ENCODE data around the gene ALPG. TPM values are rescaled to one million over a fixed set of nuclear protein-coding genes. Genes with fewer than 3 reads are reported as not detected.
"Not testable (repeated sequence)": the region's sequence is repeated elsewhere in the genome, so short reads cannot be mapped to it uniquely, and the experiment has no call there.

ALPG gene
- total and polyA plus RNA-seq, 2 experiments from 2014 or later, result not detected

DNA sequence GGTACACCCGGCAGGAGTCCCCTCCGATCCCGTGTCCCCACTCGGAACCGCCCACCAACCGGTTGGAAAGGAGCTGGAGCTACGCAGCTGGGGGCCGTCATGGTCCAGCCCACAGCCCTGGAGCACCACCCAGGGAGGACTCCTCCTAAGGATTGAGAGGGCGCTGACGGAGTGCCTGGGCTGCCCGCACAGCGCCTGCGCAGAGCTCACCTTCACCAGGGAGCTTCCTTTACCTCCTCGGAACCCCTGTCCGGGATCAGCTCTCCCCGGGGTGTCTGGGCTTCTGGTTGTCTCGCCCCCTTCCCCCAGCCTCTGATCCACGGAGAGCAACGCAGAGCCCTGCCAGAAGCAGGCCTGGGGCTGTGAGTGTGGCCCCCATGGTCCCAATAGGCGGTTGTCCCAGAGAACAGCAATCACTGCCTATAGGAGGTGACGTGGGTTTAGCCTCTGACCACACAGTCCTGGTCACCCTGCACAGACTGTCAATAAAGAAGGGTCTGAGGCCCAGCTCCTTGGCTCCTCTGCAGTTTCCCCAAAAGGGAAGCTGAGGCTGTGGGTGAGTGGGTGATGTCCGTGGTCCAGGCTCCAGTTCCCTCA lies 14.6 kb downstream of the ALPG start:
- DNase-seq, result no peak
- Histone ChIP-seq H3K4me3 (no peak overlapping the region), H3K4me1 (ENCODE audit: insufficient read depth) (no peaks in the 10 kb centered on the region), H3K79me2 (ENCODE audit: insufficient read depth) (no peaks in the 10 kb centered on the region), H3K27ac (no peak overlapping the region), H4K20me1 (ENCODE audit: insufficient read depth) (no peaks in the 10 kb centered on the region), H3K9me3 (ENCODE audit: low read depth) (no peaks in the 10 kb centered on the region), H3K9me2 (ENCODE audit: insufficient read depth) (no peaks in the 10 kb centered on the region), H3K4me2 (ENCODE audit: unreplicated experiment) (no peak overlapping the region), H2AFZ (no peak overlapping the region), H3K27me3 (replicated peaks; ENCODE audit: insufficient read depth) (peaks cover 76% of the 10 kb centered on the region), H3K9ac (no peak overlapping the region), H3F3A (ENCODE audit: insufficient read depth) (no peaks in the 10 kb centered on the region), H3K36me3 (ENCODE audit: low read depth) (no peaks in the 10 kb centered on the region)
- TF ChIP-seq EZH2phosphoT487 (IDR thresholded peaks at IDR 0.05; ENCODE audit: insufficient read depth, low read depth) (no peak), EZH2 (IDR thresholded peaks at IDR 0.05; ENCODE audit: insufficient read depth, poor library complexity, severe bottlenecking) (no peak)
- 15 to 23% methylated on average over 17 to 21 of the region's 22 CpGs for WGBS, 2 experiments (ENCODE audit: low coverage in 1 of 2, low lambda C conversion rate in 2 of 2, missing lambda C conversion rate in 2 of 2)
- in situ Hi-C loops (cut with MboI), result loop anchor here (10.0 kb wide), 1 partner anchor 516 kb away; no protein-coding TSS in a partner anchor

DNA sequence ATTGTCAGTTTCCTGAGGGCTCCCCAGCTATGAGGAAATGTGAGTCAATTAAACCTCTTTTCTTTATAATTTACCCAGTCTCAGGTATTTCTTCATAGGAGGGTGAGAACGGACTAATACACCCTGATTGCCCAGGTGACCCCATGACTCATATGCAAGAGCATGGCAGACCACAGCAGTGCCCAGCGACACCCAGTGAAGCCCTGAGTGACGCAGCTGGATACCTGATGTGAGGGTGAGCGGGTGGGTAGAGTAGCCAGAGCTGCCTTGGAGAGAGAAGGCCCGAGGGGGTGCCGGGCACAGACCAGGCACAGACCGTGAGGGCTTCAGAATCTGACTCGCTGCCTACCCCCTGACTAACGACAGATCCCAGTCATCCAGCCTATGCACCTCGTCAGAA lies 15.4 kb downstream of the ALPG start:
- WGBS, 2 experiments (ENCODE audit: low coverage in 1 of 2, low lambda C conversion rate in 2 of 2, missing lambda C conversion rate in 2 of 2), result 83 to 88% methylated on average over 10 of the region's 10 CpGs
- Histone ChIP-seq H3K27me3 (replicated peaks; ENCODE audit: insufficient read depth) (peaks cover 78% of the 10 kb centered on the region), H3K4me1 (ENCODE audit: insufficient read depth) (no peaks in the 10 kb centered on the region), H3K4me2 (ENCODE audit: unreplicated experiment) (no peak overlapping the region), H3K9me3 (ENCODE audit: low read depth) (no peaks in the 10 kb centered on the region), H3K9ac (no peak overlapping the region), H2AFZ (no peak overlapping the region), H3F3A (ENCODE audit: insufficient read depth) (no peaks in the 10 kb centered on the region), H3K79me2 (ENCODE audit: insufficient read depth) (no peaks in the 10 kb centered on the region), H3K9me2 (ENCODE audit: insufficient read depth) (no peaks in the 10 kb centered on the region), H3K4me3 (no peak overlapping the region), H3K27ac (no peak overlapping the region), H3K36me3 (ENCODE audit: low read depth) (no peaks in the 10 kb centered on the region), H4K20me1 (ENCODE audit: insufficient read depth) (no peaks in the 10 kb centered on the region)
- in situ Hi-C loops (cut with MboI), result loop anchor here (10.0 kb wide), 1 partner anchor 517 kb away; no protein-coding TSS in a partner anchor
- TF ChIP-seq EZH2phosphoT487 (IDR thresholded peaks at IDR 0.05; ENCODE audit: insufficient read depth, low read depth) (no peak), EZH2 (IDR thresholded peaks at IDR 0.05; ENCODE audit: insufficient read depth, poor library complexity, severe bottlenecking) (no peak)
- no peak for DNase-seq

DNA sequence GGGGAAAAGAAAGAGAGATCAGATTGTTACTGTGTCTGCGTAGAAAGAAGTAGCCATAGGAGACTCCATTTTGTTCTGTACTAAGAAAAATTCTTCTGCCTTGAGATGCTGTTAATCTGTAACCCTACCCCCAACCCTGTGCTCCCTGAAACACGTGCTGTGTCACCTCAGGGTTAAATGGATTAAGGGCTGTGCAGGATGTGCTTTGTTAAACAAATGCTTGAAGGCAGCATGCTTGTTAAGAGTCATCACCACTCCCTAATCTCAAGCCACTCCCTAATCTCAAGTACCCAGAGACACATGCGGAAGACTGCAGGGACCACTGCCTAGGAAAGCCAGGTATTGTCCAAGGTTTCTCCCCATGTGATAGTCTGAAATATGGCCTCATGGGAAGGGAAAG lies 16.4 kb downstream of the ALPG start:
- not testable (repeated sequence) for H3K79me2 ChIP-seq (ENCODE audit: insufficient read depth); H3F3A ChIP-seq (ENCODE audit: insufficient read depth); H4K20me1 ChIP-seq (ENCODE audit: insufficient read depth); H3K9me3 ChIP-seq (ENCODE audit: low read depth); H3K9ac ChIP-seq; DNase-seq; H3K36me3 ChIP-seq (ENCODE audit: low read depth); H3K9me2 ChIP-seq (ENCODE audit: insufficient read depth); H3K4me1 ChIP-seq (ENCODE audit: insufficient read depth); H3K4me2 ChIP-seq (ENCODE audit: unreplicated experiment); H2AFZ ChIP-seq; H3K27ac ChIP-seq; H3K4me3 ChIP-seq
- WGBS, 2 experiments (ENCODE audit: low coverage in 1 of 2, low lambda C conversion rate in 2 of 2, missing lambda C conversion rate in 2 of 2), result 5 to 10% methylated on average over 3 of the region's 3 CpGs
- peaks cover 77% of the 10 kb centered on the region for H3K27me3 ChIP-seq (replicated peaks; ENCODE audit: insufficient read depth)
- in situ Hi-C loops (cut with MboI), result loop anchor here (10.0 kb wide), 1 partner anchor 518 kb away; no protein-coding TSS in a partner anchor

DNA sequence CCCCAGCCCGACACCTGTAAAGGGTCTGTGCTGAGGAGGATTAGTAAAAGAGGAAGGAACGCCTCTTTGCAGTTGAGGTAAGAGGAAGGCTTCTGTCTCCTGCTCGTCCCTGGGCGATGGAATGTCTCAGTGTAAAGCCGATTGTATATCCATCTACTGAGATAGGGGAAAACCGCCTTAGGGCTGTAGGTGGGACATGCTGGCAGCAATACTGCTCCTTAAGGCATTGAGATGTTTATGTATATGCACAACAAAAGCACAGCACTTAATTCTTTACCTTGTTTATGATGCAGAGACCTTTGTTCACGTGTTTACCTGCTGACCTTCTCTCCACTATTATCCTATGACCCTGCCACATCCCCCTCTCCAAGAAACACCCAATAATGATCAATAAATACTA lies 16.8 kb downstream of the ALPG start:
- H4K20me1 ChIP-seq (ENCODE audit: insufficient read depth); H3K4me3 ChIP-seq; H2AFZ ChIP-seq; H3K79me2 ChIP-seq (ENCODE audit: insufficient read depth); H3K9ac ChIP-seq; H3K9me2 ChIP-seq (ENCODE audit: insufficient read depth); H3K4me2 ChIP-seq (ENCODE audit: unreplicated experiment); H3K9me3 ChIP-seq (ENCODE audit: low read depth); DNase-seq; H3K27ac ChIP-seq; H3K36me3 ChIP-seq (ENCODE audit: low read depth); H3K4me1 ChIP-seq (ENCODE audit: insufficient read depth); H3F3A ChIP-seq (ENCODE audit: insufficient read depth): not testable (repeated sequence)
- H3K27me3 ChIP-seq (replicated peaks; ENCODE audit: insufficient read depth), result peaks cover 74% of the 10 kb centered on the region
- 5 to 7% methylated on average over 7 of the region's 7 CpGs for WGBS, 2 experiments (ENCODE audit: low coverage in 1 of 2, low lambda C conversion rate in 2 of 2, missing lambda C conversion rate in 2 of 2)
- in situ Hi-C loops (cut with MboI), result loop anchor here (10.0 kb wide), 1 partner anchor 519 kb away; no protein-coding TSS in a partner anchor

Measured in GM23248 (cell line).